ENCODE data around the gene NRG4. TPM values are rescaled to one million over a fixed set of nuclear protein-coding genes. Genes with fewer than 3 reads are reported as not detected.
"Not testable (repeated sequence)": the region's sequence is repeated elsewhere in the genome, so short reads cannot be mapped to it uniquely, and the experiment has no call there.

The NRG4 gene
- total RNA-seq, 4 donors from 2014 or later = 2.8 to 5.1 (median 3.5) TPM; not detected in 1

- in situ Hi-C loops (cut with MboI; ENCODE audit: low pct_ligation_motif_present in 1 of 4, low pct_unique_long_range_greater_than_20kb in 1 of 4, low sequenced_read_pairs in 3 of 4) (no loop called here), intact Hi-C loops (cut with DNase I; ENCODE audit: low total_unique reads) (no loop called here)
- 84% methylated on average over 4 of the region's 4 CpGs; no CpG with 5 or more reads in 1 of the 2 donors for WGBS, 2 donors (ENCODE audit: low coverage in 1 of 2)
Observed at GRCh38 chr15:76024021-76024768, 12.0 kb upstream of the NRG4 start.

GRCh38 chr15:76013470-76013869 lies 1.2 kb upstream of the NRG4 start:
- in situ Hi-C loops (cut with MboI; ENCODE audit: low pct_ligation_motif_present in 1 of 4, low pct_unique_long_range_greater_than_20kb in 1 of 4, low sequenced_read_pairs in 3 of 4); intact Hi-C loops (cut with DNase I; ENCODE audit: low total_unique reads); H3K4me3 ChIP-seq; H3K36me3 ChIP-seq; H3K9me3 ChIP-seq; H3K4me1 ChIP-seq; DNase-seq; H3K27ac ChIP-seq: not testable (repeated sequence)
- H3K27me3 ChIP-seq = peaks cover 17% of the 10 kb centered on the region
- WGBS, 2 donors (ENCODE audit: low coverage in 1 of 2) = 96 to 97% methylated on average over 4 of the region's 4 CpGs

More at GRCh38 chr15:76024021-76024768, 12.0 kb upstream of the NRG4 start:
- Histone ChIP-seq H3K27me3 (no peaks in the 10 kb centered on the region), H3K27ac (no peak overlapping the region), H3K4me3 (no peak overlapping the region), H3K36me3 (no peaks in the 10 kb centered on the region), H3K9me3 (peaks cover 14 to 15% of the 10 kb centered on the region in 2 donors), H3K4me1 (no peaks in the 10 kb centered on the region)
- no peak for TF ChIP-seq POLR2A (IDR thresholded peaks at IDR 0.05)
- TF ChIP-seq POLR2AphosphoS5 (IDR thresholded peaks at IDR 0.05) = no peak
- no peak for TF ChIP-seq CTCF (IDR thresholded peaks at IDR 0.05)
- TF ChIP-seq EP300 (IDR thresholded peaks at IDR 0.05; ENCODE audit: low read depth) = no peak
- DNase-seq = no peak

GRCh38 chr15:76010613-76011012 lies 1.6 kb downstream of the NRG4 start:
- in situ Hi-C loops (cut with MboI; ENCODE audit: low pct_ligation_motif_present in 1 of 4, low pct_unique_long_range_greater_than_20kb in 1 of 4, low sequenced_read_pairs in 3 of 4) = no loop called here
- DNase-seq = no peak
- no peak for TF ChIP-seq EP300 (IDR thresholded peaks at IDR 0.05; ENCODE audit: low read depth)
- no peak for TF ChIP-seq CTCF (IDR thresholded peaks at IDR 0.05)
- TF ChIP-seq POLR2AphosphoS5 (IDR thresholded peaks at IDR 0.05) = no peak
- TF ChIP-seq POLR2A (IDR thresholded peaks at IDR 0.05) = no peak
- peaks cover 17% of the 10 kb centered on the region for H3K27me3 ChIP-seq
- H3K9me3 ChIP-seq = peaks cover 0 to 8% of the 10 kb centered on the region in 2 donors
- WGBS, 2 donors (ENCODE audit: low coverage in 1 of 2) = 83 to 84% methylated on average over 2 of the region's 2 CpGs
- no peaks in the 10 kb centered on the region for H3K36me3 ChIP-seq
- no peak overlapping the region for H3K27ac ChIP-seq
- no peak overlapping the region for H3K4me3 ChIP-seq
- H3K4me1 ChIP-seq = peaks cover 0 to 6% (median 0%) of the 10 kb centered on the region in 4 donors
- intact Hi-C loops (cut with DNase I; ENCODE audit: low total_unique reads) = no loop called here

- H3K4me3 ChIP-seq = no peak overlapping the region
- no peaks in the 10 kb centered on the region for H3K4me1 ChIP-seq
- no peak overlapping the region for H3K27ac ChIP-seq
- no peaks in the 10 kb centered on the region for H3K36me3 ChIP-seq
- peaks cover 37% of the 10 kb centered on the region for H3K27me3 ChIP-seq
- H3K9me3 ChIP-seq = no peaks in the 10 kb centered on the region
- intact Hi-C loops (cut with DNase I; ENCODE audit: low total_unique reads) (no loop called here), in situ Hi-C loops (cut with MboI; ENCODE audit: low pct_ligation_motif_present in 1 of 4, low pct_unique_long_range_greater_than_20kb in 1 of 4, low sequenced_read_pairs in 3 of 4) (no loop called here)
- TF ChIP-seq POLR2AphosphoS5 (IDR thresholded peaks at IDR 0.05) = no peak
- TF ChIP-seq CTCF (IDR thresholded peaks at IDR 0.05) = no peak
- TF ChIP-seq POLR2A (IDR thresholded peaks at IDR 0.05) = no peak
- TF ChIP-seq EP300 (IDR thresholded peaks at IDR 0.05; ENCODE audit: low read depth) = no peak
- DNase-seq = no peak
- WGBS, 2 donors (ENCODE audit: low coverage in 1 of 2) = 55 to 62% methylated on average over 2 of the region's 2 CpGs
Observed at GRCh38 chr15:76006136-76006778, 6.0 kb downstream of the NRG4 start.

All from transverse colon (tissue), 4 donors.